Mammary epithelial cell (primary cell): ENCODE measurements around the gene TAF1D.

Experiments used
- EZH2 ChIP-seq: IDR thresholded peaks from 2 replicates; pipeline ENCODE4 v1.6.1; 2012; ENCODE audit warnings: low read length, inconsistent platforms, borderline replicate concordance
- TF ChIP-seq, protein P1 (sequence below), 2 donors: IDR thresholded peaks in 1 of 2; conservative IDR thresholded peaks in 1 of 2; 2 replicates each; pipeline ENCODE4 v1.5.1; 2011 to 2012; ENCODE audit warnings: inconsistent platforms in 2 of 2, low read length in 2 of 2, mild to moderate bottlenecking in 2 of 2, control low read depth in 1 of 2, low read depth in 1 of 2; ENCODE audit not compliant: insufficient read depth in 1 of 2; ENCODE audit errors: extremely low read depth in 1 of 2

DNA sequence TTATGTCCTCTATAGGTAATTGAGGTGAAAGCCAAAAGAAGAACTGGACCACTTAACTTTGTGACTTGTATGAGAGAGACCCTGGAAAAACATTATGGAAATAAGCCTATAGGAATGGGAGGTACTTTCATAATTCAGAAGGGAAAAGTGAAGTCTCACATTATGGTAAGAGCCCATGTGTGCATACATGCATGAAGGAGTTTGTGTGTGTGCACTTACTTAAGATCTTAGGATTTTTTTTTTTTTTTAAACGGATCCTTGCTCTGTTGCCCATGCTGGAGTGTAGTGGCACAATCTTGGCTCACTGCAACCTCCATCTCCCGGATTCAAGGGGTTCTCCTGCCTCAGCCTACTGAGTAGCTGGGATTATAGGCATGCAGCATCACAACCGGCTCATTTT is 16.0 kb upstream of the TAF1D start:
- TF ChIP-seq, protein P1, sequence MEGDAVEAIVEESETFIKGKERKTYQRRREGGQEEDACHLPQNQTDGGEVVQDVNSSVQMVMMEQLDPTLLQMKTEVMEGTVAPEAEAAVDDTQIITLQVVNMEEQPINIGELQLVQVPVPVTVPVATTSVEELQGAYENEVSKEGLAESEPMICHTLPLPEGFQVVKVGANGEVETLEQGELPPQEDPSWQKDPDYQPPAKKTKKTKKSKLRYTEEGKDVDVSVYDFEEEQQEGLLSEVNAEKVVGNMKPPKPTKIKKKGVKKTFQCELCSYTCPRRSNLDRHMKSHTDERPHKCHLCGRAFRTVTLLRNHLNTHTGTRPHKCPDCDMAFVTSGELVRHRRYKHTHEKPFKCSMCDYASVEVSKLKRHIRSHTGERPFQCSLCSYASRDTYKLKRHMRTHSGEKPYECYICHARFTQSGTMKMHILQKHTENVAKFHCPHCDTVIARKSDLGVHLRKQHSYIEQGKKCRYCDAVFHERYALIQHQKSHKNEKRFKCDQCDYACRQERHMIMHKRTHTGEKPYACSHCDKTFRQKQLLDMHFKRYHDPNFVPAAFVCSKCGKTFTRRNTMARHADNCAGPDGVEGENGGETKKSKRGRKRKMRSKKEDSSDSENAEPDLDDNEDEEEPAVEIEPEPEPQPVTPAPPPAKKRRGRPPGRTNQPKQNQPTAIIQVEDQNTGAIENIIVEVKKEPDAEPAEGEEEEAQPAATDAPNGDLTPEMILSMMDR (conservative IDR thresholded peaks at IDR 0.05 in 1 of 2, IDR thresholded peaks at IDR 0.05 in 1 of 2; ENCODE audit: extremely low read depth in 1 of 2, insufficient read depth in 1 of 2, low read depth in 1 of 2, low read length in 2 of 2), result no peak
- no peak for TF ChIP-seq EZH2
